ENCODE measurements around the gene RNU1-1. TPM values are rescaled to one million over a fixed set of nuclear protein-coding genes. Genes with fewer than 3 reads are reported as not detected.
"Not testable (repeated sequence)": the region's sequence is repeated elsewhere in the genome, so short reads cannot be mapped to it uniquely, and the experiment has no call there.

The RNU1-1 gene
- polyA plus RNA-seq (ENCODE audit: insufficient read length in 4 of 4) = not detected

- DNase-seq (ENCODE audit: low read depth in 4 of 4, low spot score in 3 of 4) = peak in 3 of 4 donors; percentile 46 to 70 (median 69)
These were observed at the start of gene RNU1-1 for GRCh38 chr1:16514107-16515055. TSS of gene RNU1-1 (minus strand) at chr1:16514285.

- not testable (repeated sequence) for DNase-seq (ENCODE audit: low read depth in 4 of 4, low spot score in 3 of 4)
These were observed 47.0 kb upstream of the RNU1-1 start for GRCh38 chr1:16561035-16561434.

- not testable (repeated sequence) for DNase-seq (ENCODE audit: low read depth in 4 of 4, low spot score in 3 of 4)
These were observed 46.4 kb upstream of the RNU1-1 start for GRCh38 chr1:16560498-16560897.

GRCh38 chr1:16559688-16560087 lies 45.6 kb upstream of the RNU1-1 start:
- not testable (repeated sequence) for DNase-seq (ENCODE audit: low read depth in 4 of 4, low spot score in 3 of 4)

GRCh38 chr1:16557034-16557433 lies 42.9 kb upstream of the RNU1-1 start:
- not testable (repeated sequence) for DNase-seq (ENCODE audit: low read depth in 4 of 4, low spot score in 3 of 4)

GRCh38 chr1:16553244-16553643 lies 39.2 kb upstream of the RNU1-1 start:
- not testable (repeated sequence) for DNase-seq (ENCODE audit: low read depth in 4 of 4, low spot score in 3 of 4)

GRCh38 chr1:16550212-16550918 lies 36.3 kb upstream of the RNU1-1 start:
- DNase-seq (ENCODE audit: low read depth in 4 of 4, low spot score in 3 of 4) = not testable (repeated sequence)

- not testable (repeated sequence) for DNase-seq (ENCODE audit: low read depth in 4 of 4, low spot score in 3 of 4)
These were observed 35.5 kb upstream of the RNU1-1 start for GRCh38 chr1:16549545-16549944.

- DNase-seq (ENCODE audit: low read depth in 4 of 4, low spot score in 3 of 4) = not testable (repeated sequence)
These were observed 33.6 kb upstream of the RNU1-1 start for GRCh38 chr1:16547502-16548241.

- not testable (repeated sequence) for DNase-seq (ENCODE audit: low read depth in 4 of 4, low spot score in 3 of 4)
These were observed 31.6 kb upstream of the RNU1-1 start for GRCh38 chr1:16545682-16546095.

- not testable (repeated sequence) for DNase-seq (ENCODE audit: low read depth in 4 of 4, low spot score in 3 of 4)
These were observed 26.4 kb upstream of the RNU1-1 start for GRCh38 chr1:16540421-16540893.

- not testable (repeated sequence) for DNase-seq (ENCODE audit: low read depth in 4 of 4, low spot score in 3 of 4)
These were observed 23.4 kb upstream of the RNU1-1 start for GRCh38 chr1:16537528-16537927.

- DNase-seq (ENCODE audit: low read depth in 4 of 4, low spot score in 3 of 4) = not testable (repeated sequence)
These were observed 22.7 kb upstream of the RNU1-1 start for GRCh38 chr1:16536796-16537195.

GRCh38 chr1:16535898-16536297 lies 21.8 kb upstream of the RNU1-1 start:
- not testable (repeated sequence) for DNase-seq (ENCODE audit: low read depth in 4 of 4, low spot score in 3 of 4)

- not testable (repeated sequence) for DNase-seq (ENCODE audit: low read depth in 4 of 4, low spot score in 3 of 4)
These were observed 21.4 kb upstream of the RNU1-1 start for GRCh38 chr1:16535487-16535886.

GRCh38 chr1:16534829-16535456 lies 20.9 kb upstream of the RNU1-1 start:
- DNase-seq (ENCODE audit: low read depth in 4 of 4, low spot score in 3 of 4) = not testable (repeated sequence)

GRCh38 chr1:16534239-16534828 lies 20.2 kb upstream of the RNU1-1 start:
- not testable (repeated sequence) for DNase-seq (ENCODE audit: low read depth in 4 of 4, low spot score in 3 of 4)

GRCh38 chr1:16532235-16532991 lies 18.3 kb upstream of the RNU1-1 start:
- not testable (repeated sequence) for DNase-seq (ENCODE audit: low read depth in 4 of 4, low spot score in 3 of 4)

- not testable (repeated sequence) for DNase-seq (ENCODE audit: low read depth in 4 of 4, low spot score in 3 of 4)
These were observed 14.3 kb upstream of the RNU1-1 start for GRCh38 chr1:16528338-16528737.

Measured in left renal pelvis (tissue), 4 donors.